Natural killer cell treated with Interleukin-12 subunit alpha and Interleukin-12 subunit beta and Interleukin-15 and Interleukin-18, amount 100 ng/mL, for 72 hours (primary cell): ENCODE data around the gene ELMO1. TPM values are rescaled to one million over a fixed set of nuclear protein-coding genes. Genes with fewer than 3 reads are reported as not detected.

ENCODE experiments used
- ATAC-seq, 2 donors: fragments of 150-1000 bp; cut with Tn5 transposase in 1 of 2; sonication (Bioruptor Pico), chemical (Tn5 transposase) in 1 of 2; 2 replicates each; pipeline ENCODE4 v1.10.0; 2021
- DNase-seq: peaks from one replicate; pipeline ENCODE4 v3.0.0; 2022; ENCODE audit warnings: low spot score
- H3K27ac Mint-ChIP-seq, 2 donors: 1 replicate in 1 of 2; 2 replicates in 1 of 2; pipeline ENCODE4 v1.8.0; 2022; ENCODE audit warnings: mixed read lengths in 2 of 2, mild to moderate bottlenecking in 1 of 2, moderate library complexity in 1 of 2
- H3K27me3 Mint-ChIP-seq, 2 donors: 1 replicate in 1 of 2; 2 replicates in 1 of 2; pipeline ENCODE4 v1.8.0; 2022; ENCODE audit warnings: mixed read lengths in 2 of 2
- H3K36me3 Mint-ChIP-seq: one replicate; pipeline ENCODE4 v1.8.0; 2022; ENCODE audit warnings: mixed read lengths
- H3K4me1 Mint-ChIP-seq, 2 donors: 1 replicate in 1 of 2; 2 replicates in 1 of 2; pipeline ENCODE4 v1.8.0; 2022; ENCODE audit warnings: low read depth in 2 of 2, mixed read lengths in 2 of 2, mild to moderate bottlenecking in 1 of 2
- H3K4me3 Mint-ChIP-seq: one replicate; pipeline ENCODE4 v1.8.0; 2022; ENCODE audit warnings: mixed read lengths
- H3K9me3 Mint-ChIP-seq: 2 replicates; pipeline ENCODE4 v1.8.0; 2022; ENCODE audit warnings: mixed read lengths
- total RNA-seq, 2 donors: library from RNA; stranded (reverse); gene quantifications; one replicate each; pipeline ENCODE4 v1.2.3, GENCODE V29; 2022

ELMO1 gene
- total RNA-seq, 2 donors from 2014 or later, result 36.8 to 103 TPM

GRCh38 chr7:36900988-36901710 lies 547.5 kb downstream of the ELMO1 start:
- no peak overlapping the region for H3K4me3 Mint-ChIP-seq
- H3K27ac Mint-ChIP-seq, result no peak overlapping the region
- H3K4me1 Mint-ChIP-seq, result peaks cover 27 to 28% of the 10 kb centered on the region in 2 donors

GRCh38 chr7:36898186-36898585 lies 550.5 kb downstream of the ELMO1 start:
- Mint-ChIP-seq H3K4me3 (no peak overlapping the region), H3K27ac (no peak overlapping the region), H3K4me1 (peaks cover 33 to 38% of the 10 kb centered on the region in 2 donors), H3K27me3 (no peaks in the 10 kb centered on the region), H3K36me3 (peaks cover 7% of the 10 kb centered on the region), H3K9me3 (peaks cover 5% of the 10 kb centered on the region)
- no peak for ATAC-seq
- DNase-seq, result no peak

More at GRCh38 chr7:36900988-36901710, 547.5 kb downstream of the ELMO1 start:
- Mint-ChIP-seq H3K9me3 (peaks cover 6% of the 10 kb centered on the region), H3K36me3 (peaks cover 7% of the 10 kb centered on the region), H3K27me3 (no peaks in the 10 kb centered on the region)
- no peak for ATAC-seq
- no peak for DNase-seq

- peaks cover 2% of the 10 kb centered on the region for H3K9me3 Mint-ChIP-seq
- no peaks in the 10 kb centered on the region for H3K27me3 Mint-ChIP-seq
- peak overlapping the region in 1 of 2 donors; percentile 11 for H3K27ac Mint-ChIP-seq
- no peak overlapping the region for H3K4me3 Mint-ChIP-seq
- no peak for ATAC-seq
- peaks cover 33% of the 10 kb centered on the region in 2 donors for H3K4me1 Mint-ChIP-seq
- peaks cover 7% of the 10 kb centered on the region for H3K36me3 Mint-ChIP-seq
- DNase-seq, result no peak
These were observed 551.6 kb downstream of the ELMO1 start for GRCh38 chr7:36896956-36897590.

- Mint-ChIP-seq H3K9me3 (peaks cover 2% of the 10 kb centered on the region), H3K4me3 (no peak overlapping the region), H3K36me3 (peaks cover 7% of the 10 kb centered on the region), H3K27ac (no peak overlapping the region), H3K27me3 (no peaks in the 10 kb centered on the region), H3K4me1 (peaks cover 33 to 37% of the 10 kb centered on the region in 2 donors)
- no peak for DNase-seq
- ATAC-seq, result no peak
These were observed 552.2 kb downstream of the ELMO1 start for GRCh38 chr7:36896418-36896817.

- peaks cover 15% of the 10 kb centered on the region for H3K36me3 Mint-ChIP-seq
These were observed 553.5 kb downstream of the ELMO1 start for GRCh38 chr7:36895192-36895591.

GRCh38 chr7:36894190-36894589 lies 554.5 kb downstream of the ELMO1 start:
- ATAC-seq, result peak; percentile 92
- Mint-ChIP-seq H3K27me3 (no peaks in the 10 kb centered on the region), H3K4me3 (peak overlapping the region; percentile 63), H3K9me3 (peaks cover 7% of the 10 kb centered on the region), H3K36me3 (peaks cover 15% of the 10 kb centered on the region), H3K4me1 (peaks cover 39 to 42% of the 10 kb centered on the region in 2 donors), H3K27ac (peak overlapping the region; percentile 48 to 72)
- peak; percentile 75 for DNase-seq

More at GRCh38 chr7:36895192-36895591, 553.5 kb downstream of the ELMO1 start:
- ATAC-seq, result no peak
- DNase-seq, result no peak
- H3K27ac Mint-ChIP-seq, result no peak overlapping the region
- no peaks in the 10 kb centered on the region for H3K27me3 Mint-ChIP-seq
- H3K9me3 Mint-ChIP-seq, result peaks cover 8% of the 10 kb centered on the region
- no peak overlapping the region for H3K4me3 Mint-ChIP-seq
- peaks cover 39 to 42% of the 10 kb centered on the region in 2 donors for H3K4me1 Mint-ChIP-seq

GRCh38 chr7:36889182-36889581 lies 559.5 kb downstream of the ELMO1 start:
- no peak for DNase-seq
- ATAC-seq, result no peak
- Mint-ChIP-seq H3K27ac (no peak overlapping the region), H3K4me3 (no peak overlapping the region), H3K4me1 (peaks cover 32 to 39% of the 10 kb centered on the region in 2 donors), H3K9me3 (peaks cover 6% of the 10 kb centered on the region), H3K36me3 (peaks cover 15% of the 10 kb centered on the region), H3K27me3 (no peaks in the 10 kb centered on the region)

- H3K27ac Mint-ChIP-seq, result no peak overlapping the region
- ATAC-seq (no peak), DNase-seq (no peak)
- no peaks in the 10 kb centered on the region for H3K27me3 Mint-ChIP-seq
- peaks cover 28 to 34% of the 10 kb centered on the region in 2 donors for H3K4me1 Mint-ChIP-seq
- H3K4me3 Mint-ChIP-seq, result no peak overlapping the region
- H3K36me3 Mint-ChIP-seq, result peaks cover 15% of the 10 kb centered on the region
- H3K9me3 Mint-ChIP-seq, result peaks cover 6% of the 10 kb centered on the region
These were observed 560.7 kb downstream of the ELMO1 start for GRCh38 chr7:36887969-36888368.

GRCh38 chr7:36887233-36887632 lies 561.4 kb downstream of the ELMO1 start:
- H3K27ac Mint-ChIP-seq, result no peak overlapping the region
- H3K27me3 Mint-ChIP-seq, result no peaks in the 10 kb centered on the region
- DNase-seq (no peak), ATAC-seq (no peak)
- peaks cover 28 to 29% of the 10 kb centered on the region in 2 donors for H3K4me1 Mint-ChIP-seq
- H3K4me3 Mint-ChIP-seq, result no peak overlapping the region
- H3K9me3 Mint-ChIP-seq, result peaks cover 6% of the 10 kb centered on the region
- H3K36me3 Mint-ChIP-seq, result peaks cover 15% of the 10 kb centered on the region

- Mint-ChIP-seq H3K4me1 (peaks cover 18 to 19% of the 10 kb centered on the region in 2 donors), H3K27ac (no peak overlapping the region), H3K9me3 (no peaks in the 10 kb centered on the region), H3K27me3 (no peaks in the 10 kb centered on the region), H3K4me3 (no peak overlapping the region), H3K36me3 (peaks cover 18% of the 10 kb centered on the region)
- DNase-seq (no peak), ATAC-seq (no peak)
These were observed 563.8 kb downstream of the ELMO1 start for GRCh38 chr7:36884910-36885309.

GRCh38 chr7:36884351-36884750 lies 564.3 kb downstream of the ELMO1 start:
- DNase-seq, result no peak
- no peaks in the 10 kb centered on the region for H3K27me3 Mint-ChIP-seq
- ATAC-seq, result no peak
- no peak overlapping the region for H3K27ac Mint-ChIP-seq
- no peak overlapping the region for H3K4me3 Mint-ChIP-seq
- H3K36me3 Mint-ChIP-seq, result peaks cover 19% of the 10 kb centered on the region
- H3K4me1 Mint-ChIP-seq, result peaks cover 18 to 19% of the 10 kb centered on the region in 2 donors
- H3K9me3 Mint-ChIP-seq, result no peaks in the 10 kb centered on the region

- H3K4me3 Mint-ChIP-seq, result no peak overlapping the region
- no peaks in the 10 kb centered on the region for H3K27me3 Mint-ChIP-seq
- H3K36me3 Mint-ChIP-seq, result peaks cover 28% of the 10 kb centered on the region
- peaks cover 17 to 20% of the 10 kb centered on the region in 2 donors for H3K4me1 Mint-ChIP-seq
- no peaks in the 10 kb centered on the region for H3K9me3 Mint-ChIP-seq
- ATAC-seq, result no peak
- H3K27ac Mint-ChIP-seq, result no peak overlapping the region
- no peak for DNase-seq
These were observed 567.3 kb downstream of the ELMO1 start for GRCh38 chr7:36881233-36881874.

GRCh38 chr7:36880108-36880507 lies 568.6 kb downstream of the ELMO1 start:
- Mint-ChIP-seq H3K27me3 (no peaks in the 10 kb centered on the region), H3K4me1 (peaks cover 18 to 19% of the 10 kb centered on the region in 2 donors), H3K9me3 (no peaks in the 10 kb centered on the region), H3K27ac (peak overlapping the region in 1 of 2 donors; percentile 36), H3K36me3 (peaks cover 26% of the 10 kb centered on the region), H3K4me3 (no peak overlapping the region)
- no peak for ATAC-seq
- DNase-seq, result no peak

GRCh38 chr7:36879021-36879420 lies 569.6 kb downstream of the ELMO1 start:
- DNase-seq, result no peak
- H3K9me3 Mint-ChIP-seq, result no peaks in the 10 kb centered on the region

More at GRCh38 chr7:36879021-36879420, 569.6 kb downstream of the ELMO1 start:
- peaks cover 26% of the 10 kb centered on the region for H3K36me3 Mint-ChIP-seq
- H3K4me3 Mint-ChIP-seq, result no peak overlapping the region
- peaks cover 24 to 26% of the 10 kb centered on the region in 2 donors for H3K4me1 Mint-ChIP-seq
- H3K27ac Mint-ChIP-seq, result peak overlapping the region; percentile 36 to 50
- no peak for ATAC-seq
- H3K27me3 Mint-ChIP-seq, result no peaks in the 10 kb centered on the region
